GM12891 (cell line): ENCODE data around the gene APC.

ENCODE experiments used
- DNase-seq: peaks from one replicate; pipeline ENCODE4 v3.0.0; 2011; ENCODE audit warnings: low spot score; ENCODE audit not compliant: insufficient read length
- FAIRE-seq: peaks from 2 replicates; lab custom pipeline; 2011; peaks lifted over from hg19 to GRCh38; lab: Jason Lieb, UNC
- PAX5 ChIP-seq: IDR thresholded peaks from 2 replicates; pipeline ENCODE4 v1.6.1; 2011; ENCODE audit warnings: low read length, moderate library complexity, mild to moderate bottlenecking; ENCODE audit not compliant: insufficient read depth, severe bottlenecking
- POLR2A ChIP-seq: IDR thresholded peaks from 2 replicates; pipeline ENCODE4 v1.6.1; 2011; ENCODE audit warnings: low read depth, low read length, control low read depth
- POLR2AphosphoS5 ChIP-seq: IDR thresholded peaks from 2 replicates; pipeline ENCODE4 v1.6.1; 2011; ENCODE audit warnings: low read depth, low read length, control low read depth
- POU2F2 ChIP-seq: IDR thresholded peaks from 2 replicates; pipeline ENCODE4 v1.6.1; 2011; ENCODE audit warnings: low read depth, mild to moderate bottlenecking, control low read depth, low read length, moderate library complexity
- SPI1 ChIP-seq: IDR thresholded peaks from 2 replicates; pipeline ENCODE4 v1.6.1; 2011; ENCODE audit warnings: low read depth, low read length, control low read depth
- TAF1 ChIP-seq: IDR thresholded peaks from 2 replicates; pipeline ENCODE4 v1.6.1; 2011; ENCODE audit warnings: low read depth, low read length, control low read depth

APC gene

GRCh38 chr5:112738191-112738560 lies 491 bp downstream of the APC start:
- DNase-seq (no peak), FAIRE-seq (peak; percentile 71)
- no peak for TF ChIP-seq SPI1
- TF ChIP-seq PAX5 = no peak
- no peak for TF ChIP-seq POLR2A
- TF ChIP-seq POU2F2 = no peak
- no peak for TF ChIP-seq TAF1
- no peak for TF ChIP-seq POLR2AphosphoS5

GRCh38 chr5:112742424-112742823 lies 4.7 kb downstream of the APC start:
- FAIRE-seq = no peak
- DNase-seq = no peak
- TF ChIP-seq POU2F2 = no peak
- no peak for TF ChIP-seq POLR2AphosphoS5
- no peak for TF ChIP-seq TAF1
- TF ChIP-seq SPI1 = no peak
- TF ChIP-seq POLR2A = no peak
- no peak for TF ChIP-seq PAX5

- no peak for TF ChIP-seq SPI1
- TF ChIP-seq POLR2AphosphoS5 = no peak
- TF ChIP-seq POLR2A = no peak
- no peak for TF ChIP-seq TAF1
- no peak for TF ChIP-seq POU2F2
- no peak for TF ChIP-seq PAX5
- DNase-seq (no peak), FAIRE-seq (no peak)
Measured at GRCh38 chr5:112743631-112744030, 5.9 kb downstream of the APC start.

GRCh38 chr5:112752335-112752734 lies 14.7 kb downstream of the APC start:
- TF ChIP-seq PAX5 = no peak
- TF ChIP-seq POLR2A = no peak
- TF ChIP-seq SPI1 = no peak
- no peak for TF ChIP-seq TAF1
- TF ChIP-seq POLR2AphosphoS5 = no peak
- no peak for TF ChIP-seq POU2F2
- DNase-seq (no peak), FAIRE-seq (no peak)

- no peak for TF ChIP-seq TAF1
- no peak for TF ChIP-seq PAX5
- no peak for TF ChIP-seq SPI1
- TF ChIP-seq POLR2AphosphoS5 = no peak
- TF ChIP-seq POLR2A = no peak
- TF ChIP-seq POU2F2 = no peak
- no peak for FAIRE-seq
- no peak for DNase-seq
Measured at GRCh38 chr5:112755703-112756102, 18.0 kb downstream of the APC start.

- TF ChIP-seq TAF1 = no peak
- peak; percentile 51; the same call in 1 of the 2 replicates for TF ChIP-seq SPI1
- TF ChIP-seq POLR2AphosphoS5 = no peak
- TF ChIP-seq PAX5 = no peak
- no peak for TF ChIP-seq POU2F2
- FAIRE-seq (peak; percentile 68), DNase-seq (no peak)
Measured at GRCh38 chr5:112757468-112758208, 20.0 kb downstream of the APC start.

- no peak for DNase-seq
- no peak for TF ChIP-seq PAX5
- TF ChIP-seq SPI1 = no peak
- no peak for TF ChIP-seq POLR2AphosphoS5
- no peak for TF ChIP-seq TAF1
- TF ChIP-seq POLR2A = no peak
- no peak for TF ChIP-seq POU2F2
- FAIRE-seq = no peak
Measured at GRCh38 chr5:112758676-112759075, 21.0 kb downstream of the APC start.

GRCh38 chr5:112762113-112762810 lies 24.6 kb downstream of the APC start:
- DNase-seq = no peak
- TF ChIP-seq SPI1 (no peak), TAF1 (no peak), PAX5 (no peak), POLR2AphosphoS5 (no peak), POLR2A (no peak)
- no peak for FAIRE-seq

GRCh38 chr5:112763165-112763564 lies 25.5 kb downstream of the APC start:
- FAIRE-seq (no peak), DNase-seq (no peak)
- TF ChIP-seq POU2F2 = no peak
- no peak for TF ChIP-seq TAF1
- TF ChIP-seq SPI1 = no peak
- TF ChIP-seq PAX5 = no peak
- TF ChIP-seq POLR2AphosphoS5 = no peak
- TF ChIP-seq POLR2A = no peak

- no peak for TF ChIP-seq SPI1
- no peak for TF ChIP-seq PAX5
- no peak for TF ChIP-seq POLR2A
- TF ChIP-seq TAF1 = no peak
- no peak for TF ChIP-seq POU2F2
- no peak for TF ChIP-seq POLR2AphosphoS5
- no peak for DNase-seq
- FAIRE-seq = no peak
Measured at GRCh38 chr5:112772124-112772523, 34.4 kb downstream of the APC start.
